MM.1S (cell line): ENCODE measurements around the gene RELN.

ENCODE experiments used
- EZH2 ChIP-seq: fragments of 300-600 bp; sonication (generic); optimal IDR thresholded peaks from 2 replicates; pipeline ENCODE3; 2017; ENCODE audit warnings: low read depth, mild to moderate bottlenecking, antibody characterized with exemption, low read length, mixed read lengths
- EZH2phosphoT487 ChIP-seq: fragments of 300-600 bp; sonication (generic); IDR thresholded peaks from 2 replicates; pipeline ENCODE4 v1.6.1; 2018; ENCODE audit warnings: antibody characterized with exemption, low read length
- TF ChIP-seq, protein P1 (sequence below): fragments of 300-600 bp; sonication (generic); IDR thresholded peaks from 2 replicates; pipeline ENCODE4 v1.5.1; 2016; ENCODE audit warnings: antibody characterized with exemption, low read length, mixed read lengths

DNA sequence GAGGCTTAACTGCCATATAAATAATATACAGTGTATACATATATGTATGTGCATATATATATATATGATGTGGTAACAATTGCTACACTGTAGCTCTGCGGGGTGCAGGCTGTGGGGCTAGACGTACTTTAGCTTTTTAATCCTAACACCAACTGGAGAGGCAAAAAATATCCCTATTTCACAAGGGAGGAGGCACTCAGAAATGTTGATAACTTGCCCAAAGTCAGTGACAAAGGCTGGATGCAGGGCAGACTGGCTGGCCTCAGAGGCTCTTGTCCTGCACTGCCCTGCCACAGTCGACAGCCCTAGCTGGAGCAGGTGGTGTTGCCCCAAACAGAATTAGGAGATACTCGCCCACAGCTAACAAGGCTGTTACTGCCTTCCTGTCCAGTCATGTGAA lies 1.5 kb upstream of the RELN start:
- TF ChIP-seq, protein P1, sequence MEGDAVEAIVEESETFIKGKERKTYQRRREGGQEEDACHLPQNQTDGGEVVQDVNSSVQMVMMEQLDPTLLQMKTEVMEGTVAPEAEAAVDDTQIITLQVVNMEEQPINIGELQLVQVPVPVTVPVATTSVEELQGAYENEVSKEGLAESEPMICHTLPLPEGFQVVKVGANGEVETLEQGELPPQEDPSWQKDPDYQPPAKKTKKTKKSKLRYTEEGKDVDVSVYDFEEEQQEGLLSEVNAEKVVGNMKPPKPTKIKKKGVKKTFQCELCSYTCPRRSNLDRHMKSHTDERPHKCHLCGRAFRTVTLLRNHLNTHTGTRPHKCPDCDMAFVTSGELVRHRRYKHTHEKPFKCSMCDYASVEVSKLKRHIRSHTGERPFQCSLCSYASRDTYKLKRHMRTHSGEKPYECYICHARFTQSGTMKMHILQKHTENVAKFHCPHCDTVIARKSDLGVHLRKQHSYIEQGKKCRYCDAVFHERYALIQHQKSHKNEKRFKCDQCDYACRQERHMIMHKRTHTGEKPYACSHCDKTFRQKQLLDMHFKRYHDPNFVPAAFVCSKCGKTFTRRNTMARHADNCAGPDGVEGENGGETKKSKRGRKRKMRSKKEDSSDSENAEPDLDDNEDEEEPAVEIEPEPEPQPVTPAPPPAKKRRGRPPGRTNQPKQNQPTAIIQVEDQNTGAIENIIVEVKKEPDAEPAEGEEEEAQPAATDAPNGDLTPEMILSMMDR: no peak
- TF ChIP-seq EZH2 (no peak), EZH2phosphoT487 (no peak)
